K562 (cell line): ENCODE measurements around the gene ZNF280C. TPM values are rescaled to one million over a fixed set of nuclear protein-coding genes. Genes with fewer than 3 reads are reported as not detected.

ENCODE experiments used
- CBX5 ChIP-seq: IDR thresholded peaks from 2 replicates; pipeline ENCODE4 v1.6.1; 2014; ENCODE audit warnings: low read depth, borderline replicate concordance
- DMBX1 ChIP-seq: fragments of 250-450 bp; sonication (Bioruptor Pico); IDR thresholded peaks from 2 replicates; pipeline ENCODE4 v1.8.0; 2022; ENCODE audit warnings: inconsistent platforms, mild to moderate bottlenecking, moderate library complexity, borderline replicate concordance
- ESRRB ChIP-seq: fragments of 250-450 bp; sonication (Bioruptor Pico); IDR thresholded peaks from 2 replicates; pipeline ENCODE4 v1.5.0; 2020; ENCODE audit warnings: mild to moderate bottlenecking, moderate library complexity, borderline replicate concordance
- HNRNPUL1 ChIP-seq: fragments of 200-400 bp; formaldehyde crosslinking; IDR thresholded peaks from 2 replicates; pipeline ENCODE4 v1.6.1; 2017; ENCODE audit warnings: low read length
- NFATC3 ChIP-seq: fragments of 450-650 bp; IDR thresholded peaks from 2 replicates; pipeline ENCODE4 v1.6.1; 2017; ENCODE audit warnings: mild to moderate bottlenecking
- OTX1 ChIP-seq: fragments of 450-650 bp; formaldehyde crosslinking; IDR thresholded peaks from 2 replicates; pipeline ENCODE4 v1.4.0; 2022; ENCODE audit warnings: mild to moderate bottlenecking
- POLR2AphosphoS2 ChIP-seq: IDR thresholded peaks from 2 replicates; pipeline ENCODE4 v1.6.1; 2012; ENCODE audit warnings: low read length, improper control_type of control experiment
- RFX7 ChIP-seq: fragments of 250-450 bp; sonication (Bioruptor Pico); IDR thresholded peaks from 2 replicates; pipeline ENCODE4 v1.5.1; 2021; ENCODE audit warnings: mild to moderate bottlenecking
- RUNX1 ChIP-seq: sonication (generic); IDR thresholded peaks from 2 replicates; pipeline ENCODE4 v1.6.1; 2016; ENCODE audit warnings: antibody characterized with exemption, low read depth
- TRIM24 ChIP-seq, 2 experiments: fragments of 450-650 bp; IDR thresholded peaks; 2 replicates each; pipeline ENCODE4 v1.6.1; 2016
- YY1 ChIP-seq, 3 experiments: IDR thresholded peaks; 2 replicates each; pipeline ENCODE4 v1.6.1; 2011; ENCODE audit warnings: low read length in 2 of 3, mild to moderate bottlenecking in 2 of 3, moderate library complexity in 2 of 3, borderline replicate concordance in 1 of 3, control low read depth in 1 of 3, low read depth in 1 of 3; ENCODE audit not compliant: insufficient read depth in 3 of 3, insufficient replicate concordance in 2 of 3, control insufficient read depth in 1 of 3, insufficient read length in 1 of 3; ENCODE audit errors: extremely low read depth in 1 of 3
- ZNF134 ChIP-seq: fragments of 250-450 bp; sonication (Bioruptor Pico); conservative IDR thresholded peaks from 2 replicates; pipeline ENCODE4 v1.4.0; 2020
- ZNF253 ChIP-seq: fragments of 250-450 bp; sonication (Bioruptor Pico); conservative IDR thresholded peaks from 2 replicates; pipeline ENCODE4 v1.6.1; 2021; ENCODE audit warnings: mild to moderate bottlenecking
- ZNF263 ChIP-seq: sonication (generic); formaldehyde crosslinking; IDR thresholded peaks from 2 replicates; pipeline ENCODE4 v1.8.0; 2022; ENCODE audit warnings: mild to moderate bottlenecking, missing genetic modification reagents, borderline replicate concordance
- ZNF316 ChIP-seq: fragments of 450-650 bp; IDR thresholded peaks from 2 replicates; pipeline ENCODE4 v1.6.1; 2016
- ZNF699 ChIP-seq: fragments of 250-450 bp; sonication (Bioruptor Pico); IDR thresholded peaks from 2 replicates; pipeline ENCODE4 v1.8.0; 2021; ENCODE audit warnings: mild to moderate bottlenecking, moderate library complexity; ENCODE audit not compliant: insufficient replicate concordance
- polyA plus RNA-seq, 8 experiments: library from polyadenylated mRNA; depleted of rRNA in 4 of 8; stranded (reverse) in 5 of 8; unstranded in 3 of 8; fragments of >200 nt; fragmentation: Nextera tagmentation in 2 of 8; fragmentation: Illumina TruSeq in 1 of 8; extraction: Ambion mirVana in 2 of 8; extraction: Trizol in 1 of 8; gene quantifications; 2 replicates each; pipeline versions ENCODE4 v1.2.1 to v1.2.3, GENCODE V29; 2011 to 2014; ENCODE audit warnings: inconsistent platforms in 1 of 8, missing spikeins in 1 of 8
- total RNA-seq, 7 experiments: library from RNA; depleted of rRNA in 6 of 7; stranded (reverse); fragments of >200 nt in 6 of 7; fragmentation: Illumina TruSeq in 2 of 7; extraction: Trizol in 2 of 7; gene quantifications; 2 replicates each; pipeline versions ENCODE4 v1.2.1 to v1.2.3, GENCODE V29; 2011 to 2021; ENCODE audit warnings: low replicate concordance in 1 of 7
- TF ChIP-seq, protein P1 (sequence below): fragments of 450-650 bp; formaldehyde crosslinking; IDR thresholded peaks from 2 replicates; pipeline ENCODE4 v1.4.0; 2020; ENCODE audit warnings: mild to moderate bottlenecking, mixed read lengths
- TF ChIP-seq, protein P2 (sequence below): fragments of 250-450 bp; sonication (Bioruptor Pico); IDR thresholded peaks from 2 replicates; pipeline ENCODE4 v1.8.0; 2022; ENCODE audit warnings: inconsistent platforms, mild to moderate bottlenecking, moderate library complexity, borderline replicate concordance
- TF ChIP-seq, protein P3 (sequence below): IDR thresholded peaks from 3 replicates; pipeline ENCODE4 v1.6.1; 2011; ENCODE audit warnings: borderline replicate concordance, mild to moderate bottlenecking; ENCODE audit not compliant: insufficient read length, insufficient read depth
- TF ChIP-seq, protein P4 (sequence below): IDR thresholded peaks from 2 replicates; pipeline ENCODE4 v1.6.1; 2011; ENCODE audit warnings: borderline replicate concordance, low read depth, mild to moderate bottlenecking, moderate library complexity, low read length; ENCODE audit not compliant: insufficient read depth, poor library complexity, severe bottlenecking
- TF ChIP-seq, protein P5 (sequence below), 2 experiments: fragments of 250-450 bp in 1 of 2; fragments of 450-650 bp in 1 of 2; sonication (Bioruptor Pico) in 1 of 2; IDR thresholded peaks; 2 replicates each; pipeline versions ENCODE4 v1.6.1 to v1.8.0; 2016 to 2021; ENCODE audit warnings: mild to moderate bottlenecking in 2 of 2, moderate library complexity in 2 of 2, missing compliant biosample characterization in 1 of 2, missing genetic modification characterization in 1 of 2

Gene ZNF280C
- total and polyA plus RNA-seq, 9 of the 15 experiments (the other 6 are each of a cell fraction or from before 2014, with no cell fraction given) = 1.6 to 8.3 (median 4.4) TPM

DNA sequence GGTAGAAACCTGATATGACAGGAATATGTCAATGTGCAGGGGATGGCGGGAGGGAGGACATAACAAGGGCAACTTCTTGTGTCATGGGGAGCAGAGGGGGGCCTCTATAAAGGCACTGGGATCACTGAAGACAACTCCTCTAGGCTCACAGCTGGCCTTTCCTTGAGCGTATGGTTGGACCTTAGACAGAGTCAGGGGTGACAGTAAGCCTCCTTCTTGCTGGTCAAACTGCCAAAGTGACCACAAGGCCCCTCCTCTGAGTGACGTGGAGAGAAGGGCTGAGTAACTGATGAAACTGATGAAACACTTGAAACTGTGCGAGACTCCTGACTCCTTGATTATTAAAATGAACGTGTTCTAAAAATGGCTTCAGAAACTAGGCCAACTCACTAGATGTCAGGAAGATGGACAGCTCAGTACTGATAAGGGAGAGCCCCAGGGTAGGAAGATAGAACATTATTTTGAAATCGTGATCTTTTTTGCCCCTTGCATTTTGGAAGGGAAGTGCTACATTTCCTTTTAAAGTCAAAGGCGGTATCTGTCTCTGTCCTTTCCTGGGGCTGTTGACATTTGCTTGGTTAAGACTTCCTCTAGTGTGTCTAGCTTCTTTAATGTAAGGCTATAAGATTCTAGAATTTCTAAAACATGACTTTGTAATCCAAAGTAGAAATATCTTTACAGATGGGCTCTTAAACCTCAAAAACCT lies 95.4 kb downstream of the ZNF280C start (continued):
- TF ChIP-seq OTX1 (CRISPR knock-in tag) (peak; percentile 40; the same call in 1 of the 2 replicates), NFATC3 (no peak), ZNF699 (CRISPR knock-in tag) (no peak), ZNF134 (no peak), ZNF263 (CRISPR knock-in tag) (no peak), POLR2AphosphoS2 (no peak), ESRRB (CRISPR knock-in tag) (no peak), CBX5 (no peak), RUNX1 (no peak), RFX7 (CRISPR knock-in tag) (no peak), TRIM24 (IDR thresholded peaks at IDR 0.05) (peak in 1 of 2 experiments; percentile 64; a peak in 1 of 4 replicates), DMBX1 (peak; percentile 36; the same call in 1 of the 2 replicates), HNRNPUL1 (no peak), YY1 (IDR thresholded peaks at IDR 0.05; ENCODE audit: borderline replicate concordance in 1 of 3, control insufficient read depth in 1 of 3, extremely low read depth in 1 of 3, insufficient read depth in 3 of 3, insufficient read length in 1 of 3, insufficient replicate concordance in 2 of 3, low read depth in 1 of 3, low read length in 2 of 3) (peak in 1 of 3 experiments; percentile 65), ZNF316 (no peak), ZNF253 (no peak)
- TF ChIP-seq, protein P1, sequence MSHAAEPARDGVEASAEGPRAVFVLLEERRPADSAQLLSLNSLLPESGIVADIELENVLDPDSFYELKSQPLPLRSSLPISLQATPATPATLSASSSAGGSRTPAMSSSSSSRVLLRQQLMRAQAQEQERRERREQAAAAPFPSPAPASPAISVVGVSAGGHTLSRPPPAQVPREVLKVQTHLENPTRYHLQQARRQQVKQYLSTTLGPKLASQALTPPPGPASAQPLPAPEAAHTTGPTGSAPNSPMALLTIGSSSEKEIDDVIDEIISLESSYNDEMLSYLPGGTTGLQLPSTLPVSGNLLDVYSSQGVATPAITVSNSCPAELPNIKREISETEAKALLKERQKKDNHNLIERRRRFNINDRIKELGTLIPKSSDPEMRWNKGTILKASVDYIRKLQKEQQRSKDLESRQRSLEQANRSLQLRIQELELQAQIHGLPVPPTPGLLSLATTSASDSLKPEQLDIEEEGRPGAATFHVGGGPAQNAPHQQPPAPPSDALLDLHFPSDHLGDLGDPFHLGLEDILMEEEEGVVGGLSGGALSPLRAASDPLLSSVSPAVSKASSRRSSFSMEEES (CRISPR knock-in tag) = no peak
- TF ChIP-seq, protein P2, sequence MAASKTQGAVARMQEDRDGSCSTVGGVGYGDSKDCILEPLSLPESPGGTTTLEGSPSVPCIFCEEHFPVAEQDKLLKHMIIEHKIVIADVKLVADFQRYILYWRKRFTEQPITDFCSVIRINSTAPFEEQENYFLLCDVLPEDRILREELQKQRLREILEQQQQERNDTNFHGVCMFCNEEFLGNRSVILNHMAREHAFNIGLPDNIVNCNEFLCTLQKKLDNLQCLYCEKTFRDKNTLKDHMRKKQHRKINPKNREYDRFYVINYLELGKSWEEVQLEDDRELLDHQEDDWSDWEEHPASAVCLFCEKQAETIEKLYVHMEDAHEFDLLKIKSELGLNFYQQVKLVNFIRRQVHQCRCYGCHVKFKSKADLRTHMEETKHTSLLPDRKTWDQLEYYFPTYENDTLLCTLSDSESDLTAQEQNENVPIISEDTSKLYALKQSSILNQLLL (CRISPR knock-in tag) = no peak
- TF ChIP-seq, protein P3, sequence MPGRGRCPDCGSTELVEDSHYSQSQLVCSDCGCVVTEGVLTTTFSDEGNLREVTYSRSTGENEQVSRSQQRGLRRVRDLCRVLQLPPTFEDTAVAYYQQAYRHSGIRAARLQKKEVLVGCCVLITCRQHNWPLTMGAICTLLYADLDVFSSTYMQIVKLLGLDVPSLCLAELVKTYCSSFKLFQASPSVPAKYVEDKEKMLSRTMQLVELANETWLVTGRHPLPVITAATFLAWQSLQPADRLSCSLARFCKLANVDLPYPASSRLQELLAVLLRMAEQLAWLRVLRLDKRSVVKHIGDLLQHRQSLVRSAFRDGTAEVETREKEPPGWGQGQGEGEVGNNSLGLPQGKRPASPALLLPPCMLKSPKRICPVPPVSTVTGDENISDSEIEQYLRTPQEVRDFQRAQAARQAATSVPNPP = no peak
- TF ChIP-seq, protein P4, sequence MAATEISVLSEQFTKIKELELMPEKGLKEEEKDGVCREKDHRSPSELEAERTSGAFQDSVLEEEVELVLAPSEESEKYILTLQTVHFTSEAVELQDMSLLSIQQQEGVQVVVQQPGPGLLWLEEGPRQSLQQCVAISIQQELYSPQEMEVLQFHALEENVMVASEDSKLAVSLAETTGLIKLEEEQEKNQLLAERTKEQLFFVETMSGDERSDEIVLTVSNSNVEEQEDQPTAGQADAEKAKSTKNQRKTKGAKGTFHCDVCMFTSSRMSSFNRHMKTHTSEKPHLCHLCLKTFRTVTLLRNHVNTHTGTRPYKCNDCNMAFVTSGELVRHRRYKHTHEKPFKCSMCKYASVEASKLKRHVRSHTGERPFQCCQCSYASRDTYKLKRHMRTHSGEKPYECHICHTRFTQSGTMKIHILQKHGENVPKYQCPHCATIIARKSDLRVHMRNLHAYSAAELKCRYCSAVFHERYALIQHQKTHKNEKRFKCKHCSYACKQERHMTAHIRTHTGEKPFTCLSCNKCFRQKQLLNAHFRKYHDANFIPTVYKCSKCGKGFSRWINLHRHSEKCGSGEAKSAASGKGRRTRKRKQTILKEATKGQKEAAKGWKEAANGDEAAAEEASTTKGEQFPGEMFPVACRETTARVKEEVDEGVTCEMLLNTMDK = no peak
- TF ChIP-seq, protein P5, sequence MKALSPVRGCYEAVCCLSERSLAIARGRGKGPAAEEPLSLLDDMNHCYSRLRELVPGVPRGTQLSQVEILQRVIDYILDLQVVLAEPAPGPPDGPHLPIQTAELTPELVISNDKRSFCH (CRISPR knock-in tag; IDR thresholded peaks at IDR 0.05) = no peak
- TF ChIP-seq, protein P5 (tag; IDR thresholded peaks at IDR 0.05) = 0 out of 2 replicates have a peak, but pooled peaks have one; percentile 16
